ENCODE results near the gene TEAD1. TPM values are rescaled to one million over a fixed set of nuclear protein-coding genes. Genes with fewer than 3 reads are reported as not detected.
A peak's percentile ranks its signal among the peaks of the same experiment; 100 is the strongest.

The TEAD1 gene
- total RNA-seq, 4 donors from 2014 or later = 46.1 to 175 (median 126) TPM

DNA sequence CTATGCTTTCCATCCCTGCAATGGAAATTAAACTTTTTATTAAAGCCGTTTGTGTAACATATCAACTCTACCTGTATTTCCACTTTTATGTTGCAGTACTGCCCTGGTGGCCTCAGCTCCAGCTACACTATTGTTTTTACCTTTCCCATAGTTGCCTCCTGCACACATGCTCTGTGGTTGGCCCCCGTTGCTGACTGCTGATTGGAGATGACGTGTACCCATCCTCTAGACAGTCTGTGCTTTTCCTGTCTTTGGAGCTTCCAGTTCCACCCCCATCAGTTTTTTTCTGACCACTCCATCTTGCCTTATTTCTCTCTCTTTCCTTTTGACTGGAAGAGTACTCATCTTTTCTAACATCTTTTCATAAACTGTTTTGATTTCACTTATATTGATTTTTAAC lies 123.8 kb downstream of the TEAD1 start:
- Histone ChIP-seq H3K4me1 (peaks cover 54 to 64% of the 10 kb centered on the region in 2 donors), H3K36me3 (no peaks in the 10 kb centered on the region), H3K27ac (peak overlapping the region in 2 of 4 donors; percentile 56 to 71), H3K27me3 (no peaks in the 10 kb centered on the region), H3K9me3 (no peaks in the 10 kb centered on the region), H3K4me3 (no peak overlapping the region)
- in situ Hi-C loops (cut with MboI; ENCODE audit: low sequenced_read_pairs in 4 of 4) = no loop called here
- TF ChIP-seq POLR2A (IDR thresholded peaks at IDR 0.05) = no peak
- TF ChIP-seq, protein P1, sequence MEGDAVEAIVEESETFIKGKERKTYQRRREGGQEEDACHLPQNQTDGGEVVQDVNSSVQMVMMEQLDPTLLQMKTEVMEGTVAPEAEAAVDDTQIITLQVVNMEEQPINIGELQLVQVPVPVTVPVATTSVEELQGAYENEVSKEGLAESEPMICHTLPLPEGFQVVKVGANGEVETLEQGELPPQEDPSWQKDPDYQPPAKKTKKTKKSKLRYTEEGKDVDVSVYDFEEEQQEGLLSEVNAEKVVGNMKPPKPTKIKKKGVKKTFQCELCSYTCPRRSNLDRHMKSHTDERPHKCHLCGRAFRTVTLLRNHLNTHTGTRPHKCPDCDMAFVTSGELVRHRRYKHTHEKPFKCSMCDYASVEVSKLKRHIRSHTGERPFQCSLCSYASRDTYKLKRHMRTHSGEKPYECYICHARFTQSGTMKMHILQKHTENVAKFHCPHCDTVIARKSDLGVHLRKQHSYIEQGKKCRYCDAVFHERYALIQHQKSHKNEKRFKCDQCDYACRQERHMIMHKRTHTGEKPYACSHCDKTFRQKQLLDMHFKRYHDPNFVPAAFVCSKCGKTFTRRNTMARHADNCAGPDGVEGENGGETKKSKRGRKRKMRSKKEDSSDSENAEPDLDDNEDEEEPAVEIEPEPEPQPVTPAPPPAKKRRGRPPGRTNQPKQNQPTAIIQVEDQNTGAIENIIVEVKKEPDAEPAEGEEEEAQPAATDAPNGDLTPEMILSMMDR (IDR thresholded peaks at IDR 0.05 in 4 of 5, conservative IDR thresholded peaks at IDR 0.05 in 1 of 5) = no peak
- DNase-seq (no peak), ATAC-seq (no peak)
- intact Hi-C loops (cut with DNase I; ENCODE audit: low total_unique reads) = no loop called here

DNA sequence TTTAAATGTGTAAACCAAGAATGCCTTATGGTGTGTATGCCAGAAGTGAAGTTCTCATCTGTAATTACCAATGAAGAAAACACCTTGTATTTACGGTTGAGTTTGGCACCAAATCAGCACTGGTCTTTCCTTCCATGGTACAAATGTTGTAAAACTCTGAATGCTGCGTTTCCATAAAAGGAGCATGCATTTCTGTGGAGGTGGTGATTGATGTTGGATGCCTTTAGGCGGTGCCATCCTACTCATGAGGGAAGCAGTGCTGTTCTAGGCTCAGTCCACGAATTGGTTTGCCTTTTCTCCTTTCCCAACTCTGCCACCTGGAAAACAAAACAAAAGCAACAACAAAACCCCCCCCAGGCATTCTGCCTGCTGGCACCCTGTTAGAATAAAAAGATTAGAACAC lies 124.4 kb downstream of the TEAD1 start:
- peak overlapping the region in 3 of 4 donors; percentile 56 to 71 (median 58) for H3K27ac ChIP-seq
- DNase-seq (no peak), ATAC-seq (no peak)
- TF ChIP-seq POLR2A (IDR thresholded peaks at IDR 0.05) = no peak
- TF ChIP-seq, protein P1 (IDR thresholded peaks at IDR 0.05 in 4 of 5, conservative IDR thresholded peaks at IDR 0.05 in 1 of 5) = no peak
- no peaks in the 10 kb centered on the region for H3K36me3 ChIP-seq
- in situ Hi-C loops (cut with MboI; ENCODE audit: low sequenced_read_pairs in 4 of 4) (no loop called here), intact Hi-C loops (cut with DNase I; ENCODE audit: low total_unique reads) (no loop called here)
- no peaks in the 10 kb centered on the region for H3K9me3 ChIP-seq
- peaks cover 60 to 65% of the 10 kb centered on the region in 2 donors for H3K4me1 ChIP-seq
- no peaks in the 10 kb centered on the region for H3K27me3 ChIP-seq
- H3K4me3 ChIP-seq = no peak overlapping the region

DNA sequence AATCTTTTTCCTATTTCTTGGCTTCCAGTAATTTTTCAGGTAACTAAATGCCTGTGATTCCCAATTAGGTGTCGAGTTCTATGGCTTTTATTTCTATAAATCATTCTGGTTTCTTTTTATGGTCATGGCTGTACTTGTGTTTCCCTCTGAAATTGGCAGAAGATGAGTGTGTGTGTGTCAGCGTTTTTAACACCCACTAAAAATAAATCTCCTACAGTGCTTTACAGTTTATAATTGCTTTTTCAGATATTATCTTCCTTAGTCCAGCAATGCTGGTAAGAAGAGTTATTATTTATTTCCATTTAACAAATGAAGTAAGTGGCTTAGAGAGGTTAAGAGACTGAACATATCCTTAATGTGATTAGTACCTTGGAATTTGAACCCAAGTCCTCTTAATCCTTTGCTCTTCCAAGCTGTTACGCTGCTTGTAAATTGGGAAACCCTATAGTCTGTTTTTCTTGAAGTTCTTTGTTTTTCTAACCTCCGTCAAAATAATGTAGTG lies 125.2 kb downstream of the TEAD1 start:
- peak in 1 of 2 donors; percentile 35 for ATAC-seq
- in situ Hi-C loops (cut with MboI; ENCODE audit: low sequenced_read_pairs in 4 of 4) = no loop called here

DNA sequence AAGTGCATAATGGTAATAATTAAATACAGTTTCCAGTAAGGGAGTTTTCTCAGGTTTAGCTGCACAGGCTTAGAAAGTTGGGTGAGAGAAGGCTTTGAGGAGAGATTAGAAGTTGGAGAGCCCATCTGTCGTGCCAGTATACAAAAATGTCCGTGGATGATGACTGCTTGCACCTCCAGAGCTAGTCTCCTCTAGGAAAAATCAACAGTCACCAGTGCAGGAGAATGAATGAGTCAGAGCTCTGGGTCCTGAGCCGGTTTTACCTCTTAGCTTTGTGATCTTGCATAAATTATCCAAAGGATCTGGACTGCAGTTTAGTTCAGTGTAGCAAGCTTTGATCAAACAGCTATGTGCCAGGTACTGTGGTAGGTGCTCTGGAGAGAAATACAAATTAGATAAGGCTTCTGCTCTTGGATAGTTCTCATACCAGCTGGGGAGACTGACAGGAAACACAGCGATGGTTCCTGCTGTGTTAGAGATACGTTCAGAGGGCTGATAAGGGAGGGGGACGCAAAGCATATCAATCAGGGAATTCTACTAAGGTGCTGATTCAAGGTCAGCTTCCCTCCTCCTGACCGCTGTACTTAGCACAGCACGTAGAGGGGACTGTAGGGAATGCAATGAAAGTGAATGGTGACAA lies 125.9 kb downstream of the TEAD1 start:
- TF ChIP-seq POLR2A (IDR thresholded peaks at IDR 0.05) = no peak
- TF ChIP-seq, protein P1 (IDR thresholded peaks at IDR 0.05 in 4 of 5, conservative IDR thresholded peaks at IDR 0.05 in 1 of 5) = no peak
- peak overlapping the region; percentile 16 to 71 (median 57) for H3K27ac ChIP-seq
- H3K4me1 ChIP-seq = peaks cover 62 to 68% of the 10 kb centered on the region in 2 donors
- in situ Hi-C loops (cut with MboI; ENCODE audit: low sequenced_read_pairs in 4 of 4) = loop anchor here in 3 of 4 donors (10.0 to 25.0 kb wide), 2 partner anchors 95 to 113 kb away; no protein-coding TSS in a partner anchor
- no peak overlapping the region for H3K4me3 ChIP-seq
- intact Hi-C loops (cut with DNase I; ENCODE audit: low total_unique reads) = no loop called here
- no peaks in the 10 kb centered on the region for H3K36me3 ChIP-seq
- DNase-seq (no peak), ATAC-seq (peak; percentile 64 to 80)
- H3K27me3 ChIP-seq = no peaks in the 10 kb centered on the region
- H3K9me3 ChIP-seq = no peaks in the 10 kb centered on the region

More for the DNA sequence above, 125.2 kb downstream of the TEAD1 start:
- H3K27ac ChIP-seq = peak overlapping the region in 3 of 4 donors; percentile 56 to 71 (median 58)
- TF ChIP-seq POLR2A (IDR thresholded peaks at IDR 0.05) = no peak
- TF ChIP-seq, protein P1 (IDR thresholded peaks at IDR 0.05 in 4 of 5, conservative IDR thresholded peaks at IDR 0.05 in 1 of 5) = no peak
- peaks cover 64 to 68% of the 10 kb centered on the region in 2 donors for H3K4me1 ChIP-seq
- no peak overlapping the region for H3K4me3 ChIP-seq
- H3K36me3 ChIP-seq = no peaks in the 10 kb centered on the region
- no peaks in the 10 kb centered on the region for H3K27me3 ChIP-seq
- intact Hi-C loops (cut with DNase I; ENCODE audit: low total_unique reads) = no loop called here
- no peak for DNase-seq
- no peaks in the 10 kb centered on the region for H3K9me3 ChIP-seq

Data from gastrocnemius medialis (tissue), 4 donors.